ENCODE results near the gene LPIN2. TPM values are rescaled to one million over a fixed set of nuclear protein-coding genes. Genes with fewer than 3 reads are reported as not detected.
A peak's percentile ranks its signal among the peaks of the same experiment; 100 is the strongest.

Gene LPIN2, protein sequence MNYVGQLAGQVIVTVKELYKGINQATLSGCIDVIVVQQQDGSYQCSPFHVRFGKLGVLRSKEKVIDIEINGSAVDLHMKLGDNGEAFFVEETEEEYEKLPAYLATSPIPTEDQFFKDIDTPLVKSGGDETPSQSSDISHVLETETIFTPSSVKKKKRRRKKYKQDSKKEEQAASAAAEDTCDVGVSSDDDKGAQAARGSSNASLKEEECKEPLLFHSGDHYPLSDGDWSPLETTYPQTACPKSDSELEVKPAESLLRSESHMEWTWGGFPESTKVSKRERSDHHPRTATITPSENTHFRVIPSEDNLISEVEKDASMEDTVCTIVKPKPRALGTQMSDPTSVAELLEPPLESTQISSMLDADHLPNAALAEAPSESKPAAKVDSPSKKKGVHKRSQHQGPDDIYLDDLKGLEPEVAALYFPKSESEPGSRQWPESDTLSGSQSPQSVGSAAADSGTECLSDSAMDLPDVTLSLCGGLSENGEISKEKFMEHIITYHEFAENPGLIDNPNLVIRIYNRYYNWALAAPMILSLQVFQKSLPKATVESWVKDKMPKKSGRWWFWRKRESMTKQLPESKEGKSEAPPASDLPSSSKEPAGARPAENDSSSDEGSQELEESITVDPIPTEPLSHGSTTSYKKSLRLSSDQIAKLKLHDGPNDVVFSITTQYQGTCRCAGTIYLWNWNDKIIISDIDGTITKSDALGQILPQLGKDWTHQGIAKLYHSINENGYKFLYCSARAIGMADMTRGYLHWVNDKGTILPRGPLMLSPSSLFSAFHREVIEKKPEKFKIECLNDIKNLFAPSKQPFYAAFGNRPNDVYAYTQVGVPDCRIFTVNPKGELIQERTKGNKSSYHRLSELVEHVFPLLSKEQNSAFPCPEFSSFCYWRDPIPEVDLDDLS
- polyA plus RNA-seq: 10 to 100 TPM; 17.3 to 80.1 (median 31.0) TPM

DNA sequence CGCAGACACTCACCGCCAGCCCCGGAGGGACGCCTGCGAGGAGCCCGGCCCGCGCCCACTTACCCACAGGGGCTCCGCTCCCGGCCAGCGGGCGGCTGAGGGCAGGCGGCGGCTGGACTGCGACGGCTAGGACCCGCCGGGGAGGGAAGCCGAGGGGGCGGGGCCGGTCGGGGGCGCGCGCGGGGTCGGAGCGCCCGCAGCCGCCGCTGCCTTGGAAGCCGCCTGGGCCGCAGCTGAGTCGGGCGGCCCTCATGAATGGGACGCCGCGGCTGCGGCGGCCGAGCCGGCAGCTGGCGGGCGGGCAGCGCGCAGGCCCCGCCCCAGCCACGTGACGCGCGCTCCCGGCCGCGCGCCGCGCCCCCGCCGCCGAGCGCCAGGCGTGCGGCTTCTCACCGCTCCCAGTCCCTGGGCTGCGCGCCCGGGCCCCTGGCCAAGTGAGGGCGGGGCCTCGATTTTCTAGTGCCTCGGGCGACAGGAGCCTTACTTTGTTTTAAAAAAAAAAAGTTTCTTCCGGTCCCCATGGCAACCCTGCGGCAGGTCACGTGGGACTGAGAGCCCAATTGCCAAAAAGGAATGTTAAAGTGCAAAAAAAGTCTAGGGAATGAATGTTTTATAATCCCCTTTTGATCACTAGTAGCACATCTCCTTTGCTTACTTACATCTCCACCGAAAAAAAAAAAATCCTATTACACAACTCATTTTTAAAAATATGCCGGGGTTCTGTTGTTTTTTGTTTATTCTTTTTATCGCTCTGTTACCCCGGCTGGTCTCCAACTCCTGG lies at the start of gene LPIN2:
Gene LPIN2, minus strand, starts transcription at position 121 of the 781 bp plus-strand sequence. CDS start 52,304 bp downstream, outside the sequence.
- H3K27me3 Mint-ChIP-seq (ENCODE audit: low read depth in 3 of 3): peaks cover 9 to 15% (median 11%) of the 10 kb centered on the region in 3 donors
- H3K9me3 Mint-ChIP-seq: peaks cover 0 to 2% (median 0%) of the 10 kb centered on the region in 6 donors
- peak within 1 kb of the TSS; percentile 86 to 97 (median 92) for H3K27ac Mint-ChIP-seq
- H3K36me3 Mint-ChIP-seq: peaks cover 0 to 18% (median 5%) of the 10 kb centered on the region in 3 donors
- DNase-seq: peak; percentile 94 to 97 (median 96)
- H3K4me1 Mint-ChIP-seq: peaks cover 30 to 51% of the 10 kb centered on the region in 2 donors
- peak within 1 kb of the TSS; percentile 91 to 99 (median 95) for H3K4me3 Mint-ChIP-seq

DNA sequence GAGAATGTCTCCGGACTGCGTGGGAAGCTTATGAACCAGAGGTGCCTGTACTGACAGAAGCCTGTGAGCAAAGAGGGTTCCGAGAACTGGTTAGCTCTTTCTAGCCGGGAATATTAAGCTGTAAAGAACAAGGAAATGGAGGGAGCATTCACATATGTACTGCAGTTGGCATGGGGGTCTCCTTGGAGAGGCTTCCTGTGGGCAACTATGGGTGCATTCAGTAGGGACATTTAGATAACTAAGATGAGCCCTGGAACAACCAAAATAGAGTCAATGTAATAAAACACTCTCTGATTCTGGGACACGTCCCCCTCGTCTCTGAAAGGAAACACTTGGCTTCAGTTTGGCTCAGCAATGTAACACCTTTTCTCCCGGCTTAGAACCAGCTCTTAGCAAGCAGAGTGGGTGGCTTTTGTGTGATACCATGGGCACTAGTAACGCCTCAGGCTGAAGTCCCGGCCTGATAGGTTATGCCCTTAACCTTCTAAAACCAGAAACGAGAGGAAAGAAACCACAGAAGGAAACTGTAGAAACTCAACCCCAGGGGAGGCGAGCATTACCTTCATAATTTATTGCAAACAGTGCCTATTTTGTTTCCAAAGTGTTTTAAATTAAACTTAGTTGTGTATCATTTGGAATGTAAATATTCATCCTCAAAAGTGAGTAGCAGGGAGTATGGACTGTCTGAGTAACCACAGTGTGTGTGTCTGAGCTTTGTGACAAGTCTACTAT lies 48.8 kb upstream of the LPIN2 start:
- Mint-ChIP-seq H3K27me3 (ENCODE audit: low read depth in 3 of 3) (peaks cover 5 to 15% (median 10%) of the 10 kb centered on the region in 3 donors), H3K4me3 (peak overlapping the region; percentile 74 to 86 (median 83)), H3K4me1 (peaks cover 77 to 82% of the 10 kb centered on the region in 2 donors), H3K36me3 (no peaks in the 10 kb centered on the region), H3K9me3 (no peaks in the 10 kb centered on the region), H3K27ac (peak overlapping the region; percentile 84 to 99 (median 96))
- peak; percentile 76 to 79 (median 78) for DNase-seq

DNA sequence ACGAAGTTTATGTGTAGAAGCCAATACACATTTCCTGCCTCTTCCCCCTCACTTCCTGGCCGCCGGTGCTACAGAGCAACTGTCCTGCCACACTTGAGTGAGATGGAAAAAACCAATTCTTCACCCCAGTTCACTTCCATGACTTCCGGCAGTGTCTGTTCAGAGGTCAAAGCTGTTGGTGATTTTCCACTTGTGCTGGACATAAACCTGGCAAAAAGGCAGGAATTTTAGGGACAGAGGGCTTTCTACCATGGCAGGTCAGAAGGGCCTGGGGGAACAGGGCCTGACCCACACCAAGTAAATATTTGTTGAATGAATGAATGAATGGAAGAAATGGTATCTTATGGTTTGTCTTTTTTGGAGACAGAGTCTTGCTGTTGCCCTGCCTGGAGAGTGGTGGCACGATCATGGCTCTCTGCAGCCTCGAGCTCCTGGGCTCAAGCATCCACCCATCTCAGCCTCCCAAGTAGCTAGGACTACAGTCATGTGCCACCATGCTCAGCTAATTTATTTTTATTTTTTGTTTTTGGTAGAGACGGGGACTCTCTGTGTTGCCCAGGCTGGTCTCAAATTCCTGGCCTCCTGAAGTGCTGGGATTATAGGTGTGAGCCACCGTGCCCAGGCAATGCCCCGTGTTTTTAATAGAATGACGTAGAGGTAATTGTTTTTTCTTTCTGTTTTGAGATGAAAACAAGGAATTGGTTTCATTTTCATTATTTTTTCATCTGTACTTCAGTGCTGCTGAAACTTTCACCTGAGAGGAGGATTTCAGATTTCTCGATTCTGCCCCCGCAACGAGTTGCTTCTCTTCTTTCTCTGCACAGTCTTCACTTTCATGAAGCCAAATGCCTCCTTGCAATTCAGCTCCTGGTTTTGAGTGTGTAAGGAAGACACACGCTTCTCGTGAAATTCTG lies 48.0 kb upstream of the LPIN2 start:
- peaks cover 73 to 79% of the 10 kb centered on the region in 2 donors for H3K4me1 Mint-ChIP-seq
- no peaks in the 10 kb centered on the region for H3K9me3 Mint-ChIP-seq

DNA sequence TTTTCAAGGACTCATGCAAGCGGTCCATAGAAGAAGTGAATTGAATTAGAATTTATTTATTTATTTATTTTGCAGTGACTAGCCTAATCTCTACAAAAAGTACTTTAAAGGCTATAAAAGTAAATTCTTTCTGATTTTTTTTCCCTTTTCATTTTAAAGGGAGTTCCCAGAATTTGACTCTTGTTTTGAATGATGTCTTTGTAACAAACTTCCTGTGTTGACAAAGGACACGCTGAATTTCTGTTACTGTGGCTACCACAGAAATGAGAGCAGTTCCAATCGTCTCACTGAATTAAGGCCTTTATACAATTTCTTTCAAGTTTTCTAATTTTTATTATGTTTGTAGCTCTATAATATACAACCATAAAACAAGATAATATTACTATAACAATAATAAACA lies 46.3 kb upstream of the LPIN2 start:
- Mint-ChIP-seq H3K9me3 (no peaks in the 10 kb centered on the region), H3K4me3 (peak overlapping the region in 3 of 5 donors; percentile 39 to 65 (median 64)), H3K27ac (peak overlapping the region; percentile 84 to 97 (median 94)), H3K27me3 (ENCODE audit: low read depth in 3 of 3) (peaks cover 5 to 15% (median 10%) of the 10 kb centered on the region in 3 donors), H3K36me3 (peaks cover 0 to under 1% (median 0%) of the 10 kb centered on the region in 3 donors), H3K4me1 (peaks cover 68 to 74% of the 10 kb centered on the region in 2 donors)
- DNase-seq: peak; percentile 46 to 52 (median 47)

More for the DNA sequence above, 48.0 kb upstream of the LPIN2 start:
- Mint-ChIP-seq H3K36me3 (no peaks in the 10 kb centered on the region), H3K27me3 (ENCODE audit: low read depth in 3 of 3) (peaks cover 5 to 15% (median 10%) of the 10 kb centered on the region in 3 donors), H3K4me3 (peak overlapping the region; percentile 74 to 86 (median 83)), H3K27ac (peak overlapping the region; percentile 84 to 99 (median 96))
- peak; percentile 58 to 65 (median 64) for DNase-seq

DNA sequence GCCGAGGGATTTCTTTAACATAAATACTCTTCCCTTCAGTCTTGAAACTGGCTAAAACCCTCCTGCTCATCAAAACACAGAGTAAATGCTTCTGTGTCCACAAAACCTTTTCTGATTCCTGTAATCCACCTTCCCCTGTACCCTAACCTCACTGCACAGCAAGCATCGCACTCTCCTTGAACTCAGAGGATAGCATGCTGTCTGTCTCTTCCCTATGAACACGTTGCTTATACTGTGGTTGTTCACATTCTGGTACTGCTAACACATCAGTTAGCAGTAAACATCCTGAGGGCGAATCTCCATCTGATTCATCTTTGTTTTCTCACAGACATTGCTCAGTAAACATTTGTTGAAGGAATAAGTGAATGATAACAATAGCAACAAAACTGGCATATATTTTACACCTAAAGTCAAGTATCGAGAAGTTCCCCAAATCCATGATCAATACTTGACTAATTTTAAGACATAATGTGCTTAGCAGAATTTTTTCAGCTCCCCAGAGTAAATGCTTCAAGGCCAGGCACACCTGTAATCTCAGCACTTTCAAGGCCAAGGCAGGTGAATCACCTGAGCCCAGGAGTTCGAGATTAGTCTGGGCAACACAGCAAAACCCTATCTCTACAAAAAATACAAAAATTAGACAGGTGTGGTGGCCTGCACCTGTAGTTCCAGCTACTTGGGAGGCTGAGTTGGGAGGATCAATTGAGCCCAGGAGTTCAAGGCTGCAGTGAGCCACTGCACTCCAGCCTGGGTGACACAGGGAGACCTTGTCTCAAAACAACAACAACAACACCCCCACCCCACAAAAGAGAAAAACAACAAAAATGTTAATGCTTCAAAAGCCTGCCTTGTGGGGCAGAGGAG lies 45.6 kb upstream of the LPIN2 start:
- peaks cover 5 to 15% (median 10%) of the 10 kb centered on the region in 3 donors for H3K27me3 Mint-ChIP-seq (ENCODE audit: low read depth in 3 of 3)
- H3K9me3 Mint-ChIP-seq: no peaks in the 10 kb centered on the region
- peaks cover 68 to 74% of the 10 kb centered on the region in 2 donors for H3K4me1 Mint-ChIP-seq
- DNase-seq: peak; percentile 32 to 51 (median 51)
- peak overlapping the region; percentile 39 to 65 (median 52) for H3K4me3 Mint-ChIP-seq
- H3K36me3 Mint-ChIP-seq: peaks cover 0 to 3% (median 1%) of the 10 kb centered on the region in 3 donors
- H3K27ac Mint-ChIP-seq: peak overlapping the region; percentile 84 to 97 (median 94)

DNA sequence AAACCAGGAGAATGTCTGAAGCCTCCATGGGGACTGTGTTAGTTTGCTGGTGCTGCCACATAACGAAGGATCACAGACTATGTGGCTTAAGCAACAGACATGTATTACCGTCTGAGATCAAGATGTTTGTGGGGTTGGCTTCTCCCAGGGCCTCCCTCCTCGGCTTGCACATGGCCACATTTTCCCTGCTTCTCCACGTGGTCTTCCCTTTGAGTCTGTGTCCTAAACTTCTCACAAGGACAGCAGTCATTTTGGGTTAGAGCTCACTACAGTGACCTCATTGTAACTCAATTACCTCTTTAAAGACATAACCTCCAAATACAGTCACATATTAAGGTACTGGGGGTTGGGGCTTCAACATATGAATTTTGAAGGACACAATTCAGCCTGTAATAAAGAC lies 44.6 kb upstream of the LPIN2 start:
- Mint-ChIP-seq H3K27me3 (ENCODE audit: low read depth in 3 of 3) (peaks cover 5 to 15% (median 10%) of the 10 kb centered on the region in 3 donors), H3K9me3 (peaks cover 0 to 2% (median 0%) of the 10 kb centered on the region in 6 donors), H3K36me3 (peaks cover 0 to 7% (median 6%) of the 10 kb centered on the region in 3 donors), H3K4me3 (peak overlapping the region in 2 of 5 donors; percentile 11 to 46), H3K27ac (peak overlapping the region; percentile 84 to 97 (median 94)), H3K4me1 (peaks cover 60 to 63% of the 10 kb centered on the region in 2 donors)
- DNase-seq: no peak

DNA sequence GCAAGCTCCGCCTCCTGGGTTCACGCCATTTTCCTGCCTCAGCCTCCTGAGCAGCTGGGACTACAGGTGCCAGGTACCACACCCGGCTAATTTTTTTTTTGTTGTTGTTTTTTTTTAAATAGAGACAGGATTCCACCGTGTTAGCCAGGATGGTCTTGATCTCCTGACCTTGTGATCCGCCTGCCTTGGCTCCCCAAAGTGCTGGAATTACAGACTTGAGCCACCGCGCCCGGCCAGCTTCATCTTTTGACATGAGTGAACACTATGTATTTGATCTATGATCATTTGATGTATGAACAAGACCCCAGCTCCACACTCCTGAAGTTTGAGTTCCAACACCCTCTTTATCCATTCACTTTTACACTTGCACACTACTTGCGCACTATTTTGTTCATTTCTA lies 43.4 kb upstream of the LPIN2 start:
- H3K36me3 Mint-ChIP-seq: peaks cover 0 to 7% (median 6%) of the 10 kb centered on the region in 3 donors
- peaks cover 0 to 2% (median 0%) of the 10 kb centered on the region in 6 donors for H3K9me3 Mint-ChIP-seq
- H3K27me3 Mint-ChIP-seq (ENCODE audit: low read depth in 3 of 3): peaks cover 0 to 9% (median 7%) of the 10 kb centered on the region in 3 donors
- no peak for DNase-seq
- H3K4me3 Mint-ChIP-seq: no peak overlapping the region
- peak overlapping the region in 3 of 6 donors; percentile 8 to 97 (median 84) for H3K27ac Mint-ChIP-seq
- peaks cover 51 to 57% of the 10 kb centered on the region in 2 donors for H3K4me1 Mint-ChIP-seq

DNA sequence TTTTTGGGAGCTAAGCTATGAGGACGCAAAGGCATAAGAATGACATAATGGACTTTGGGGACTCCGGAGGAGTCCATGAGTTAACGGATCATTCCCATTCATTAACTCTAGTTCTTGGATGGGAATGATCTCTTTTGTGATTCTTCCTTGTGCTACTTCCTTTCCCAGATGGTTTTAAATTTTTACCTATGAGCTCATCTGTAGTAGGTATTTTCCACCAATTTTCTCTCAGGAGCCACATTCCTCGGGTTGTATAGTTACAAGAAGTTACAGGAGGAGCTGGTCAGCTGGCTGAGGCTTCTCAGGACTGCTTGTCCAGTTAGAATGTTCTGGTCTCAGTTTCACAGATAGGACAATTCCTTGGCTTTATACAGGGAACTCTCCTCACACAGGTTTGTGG lies 42.9 kb upstream of the LPIN2 start:
- H3K4me3 Mint-ChIP-seq: no peak overlapping the region
- H3K27ac Mint-ChIP-seq: no peak overlapping the region
- H3K36me3 Mint-ChIP-seq: peaks cover 0 to 7% (median 6%) of the 10 kb centered on the region in 3 donors
- peaks cover 46 to 52% of the 10 kb centered on the region in 2 donors for H3K4me1 Mint-ChIP-seq
- peaks cover 0 to 2% (median 0%) of the 10 kb centered on the region in 6 donors for H3K9me3 Mint-ChIP-seq
- no peak for DNase-seq
- peaks cover 0 to 5% (median 2%) of the 10 kb centered on the region in 3 donors for H3K27me3 Mint-ChIP-seq (ENCODE audit: low read depth in 3 of 3)

DNA sequence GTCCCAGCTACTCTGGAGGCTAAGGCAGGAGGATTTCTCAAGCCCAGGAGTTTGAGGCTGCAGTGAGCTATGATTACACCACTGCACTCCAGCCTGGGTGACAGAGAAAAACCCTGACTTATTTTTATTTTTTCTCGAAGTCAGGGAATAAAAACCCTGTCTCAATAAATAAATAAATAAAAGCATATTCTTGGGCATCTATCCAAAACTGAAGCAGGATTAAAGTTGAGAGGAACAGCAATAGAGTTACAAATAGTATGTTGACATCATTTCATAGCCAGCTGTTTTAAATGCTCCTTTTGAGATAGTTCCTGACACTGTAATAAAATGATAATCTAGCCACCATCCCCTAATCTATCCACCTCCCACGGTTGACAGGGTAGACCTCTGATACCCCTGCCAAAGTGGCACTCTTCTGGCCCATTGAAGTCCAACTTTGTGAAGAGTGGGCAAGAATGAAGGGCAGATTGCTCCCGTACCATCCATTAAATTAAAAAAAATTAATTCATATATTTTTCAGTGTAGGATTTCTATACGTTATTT lies 42.3 kb upstream of the LPIN2 start:
- H3K9me3 Mint-ChIP-seq: peaks cover 0 to 2% (median 0%) of the 10 kb centered on the region in 6 donors
- H3K4me1 Mint-ChIP-seq: peaks cover 41 to 46% of the 10 kb centered on the region in 2 donors
- peaks cover 0 to 7% (median 6%) of the 10 kb centered on the region in 3 donors for H3K36me3 Mint-ChIP-seq
- H3K27ac Mint-ChIP-seq: no peak overlapping the region
- no peak for DNase-seq
- no peaks in the 10 kb centered on the region for H3K27me3 Mint-ChIP-seq (ENCODE audit: low read depth in 3 of 3)
- no peak overlapping the region for H3K4me3 Mint-ChIP-seq

DNA sequence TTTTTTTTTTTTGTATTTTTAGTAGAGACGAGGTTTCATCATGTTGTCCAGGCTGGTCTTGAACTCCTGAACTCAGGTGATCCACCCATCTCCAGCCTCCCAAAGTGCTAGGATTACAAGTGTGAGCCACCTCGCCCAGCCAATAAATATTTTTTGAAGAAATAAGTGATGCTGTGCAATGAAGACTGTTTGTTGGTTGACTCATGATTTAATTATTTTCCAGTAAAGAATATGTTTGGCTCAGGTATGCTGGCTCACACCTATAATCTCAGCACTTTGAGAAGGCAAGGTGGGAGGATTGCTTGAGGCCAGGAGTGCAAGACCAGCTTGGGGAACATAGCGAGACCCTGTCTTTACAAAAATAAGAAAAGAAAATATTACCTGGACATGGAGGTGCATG lies 41.8 kb upstream of the LPIN2 start:
- H3K27ac Mint-ChIP-seq: no peak overlapping the region
- H3K9me3 Mint-ChIP-seq: peaks cover 0 to 2% (median 0%) of the 10 kb centered on the region in 6 donors
- no peak for DNase-seq
- H3K27me3 Mint-ChIP-seq (ENCODE audit: low read depth in 3 of 3): no peaks in the 10 kb centered on the region
- H3K36me3 Mint-ChIP-seq: peaks cover 0 to 7% (median 6%) of the 10 kb centered on the region in 3 donors
- H3K4me1 Mint-ChIP-seq: peaks cover 37 to 41% of the 10 kb centered on the region in 2 donors
- H3K4me3 Mint-ChIP-seq: no peak overlapping the region

Data from immature natural killer cell (primary cell).